PC-3 (cell line): ENCODE data around the gene CFTR. TPM values are rescaled to one million over a fixed set of nuclear protein-coding genes. Genes with fewer than 3 reads are reported as not detected.

Experiments
- ATAC-seq: fragments of 200-7000 bp; cut with Tn5 transposase; 2 replicates; pipeline ENCODE4 v1.9.1; 2020; ENCODE audit warnings: mild to moderate bottlenecking, moderate library complexity
- BruUV-seq: library from RNA; stranded (reverse); fragments of 400-500 nt; replicated peaks from 2 replicates; lab custom pipeline; 2021; lab: Mats Ljungman, UMichigan
- CTCF ChIA-PET: fragments of 300-600 bp; sonication (Branson Sonifier 250); formaldehyde crosslinking; loops from one replicate; lab custom pipeline; 2022; ENCODE audit warnings: antibody characterized with exemption; lab: Charles Lee
- POLR2A ChIA-PET: fragments of 300-600 bp; sonication (Branson Sonifier 250); formaldehyde crosslinking; loops from one replicate; lab custom pipeline; 2022; ENCODE audit warnings: antibody characterized with exemption; ENCODE audit not compliant: unreplicated experiment; lab: Charles Lee
- DNase-seq: peaks from one replicate; pipeline ENCODE4 v3.0.0-alpha.2; 2015
- H2AFZ ChIP-seq: fragments of 300-600 bp; sonication (generic); 2 replicates; pipeline ENCODE4 v1.6.0; 2016; ENCODE audit warnings: antibody characterized with exemption, low read length
- H3F3A ChIP-seq: fragments of 300-600 bp; sonication (generic); one replicate; pipeline ENCODE4 v1.6.0; 2017; ENCODE audit warnings: antibody characterized with exemption, low read length, control low read depth, mild to moderate bottlenecking; ENCODE audit not compliant: unreplicated experiment
- H3K27ac ChIP-seq: fragments of 300-600 bp; sonication (generic); 2 replicates; pipeline ENCODE4 v1.5.1; 2016; ENCODE audit warnings: mild to moderate bottlenecking, low read length
- H3K27me3 ChIP-seq: fragments of 300-600 bp; sonication (generic); 2 replicates; pipeline ENCODE4 v1.6.1; 2016; ENCODE audit warnings: low read length, mixed read lengths
- H3K36me3 ChIP-seq: fragments of 300-600 bp; sonication (generic); 2 replicates; pipeline ENCODE4 v1.6.1; 2016; ENCODE audit warnings: low read depth, mixed run types, low read length, mixed read lengths
- H3K4me1 ChIP-seq: fragments of 300-600 bp; sonication (generic); 2 replicates; pipeline ENCODE4 v1.5.1; 2016; ENCODE audit warnings: low read length; ENCODE audit not compliant: insufficient read depth
- H3K4me2 ChIP-seq: fragments of 300-600 bp; sonication (generic); 2 replicates; pipeline ENCODE4 v1.6.0; 2016; ENCODE audit warnings: low read length
- H3K4me3 ChIP-seq: fragments of 300-600 bp; sonication (generic); 2 replicates; pipeline ENCODE4 v1.5.1; 2016; ENCODE audit warnings: mild to moderate bottlenecking, low read length, mixed read lengths
- H3K79me2 ChIP-seq: fragments of 300-600 bp; sonication (generic); 2 replicates; pipeline ENCODE4 v1.6.1; 2017; ENCODE audit warnings: low read length, mixed read lengths
- H3K9ac ChIP-seq: fragments of 300-600 bp; sonication (generic); 2 replicates; pipeline ENCODE4 v1.6.0; 2016; ENCODE audit warnings: mild to moderate bottlenecking, low read length
- H3K9me2 ChIP-seq: fragments of 300-600 bp; sonication (generic); replicated peaks from 2 replicates; pipeline ENCODE4 v1.6.1; 2016; ENCODE audit warnings: mixed run types, low read length, mixed read lengths
- H3K9me3 ChIP-seq: fragments of 300-600 bp; sonication (generic); 2 replicates; pipeline ENCODE4 v1.6.1; 2016; ENCODE audit warnings: low read length, mixed read lengths
- H4K20me1 ChIP-seq: fragments of 300-600 bp; sonication (generic); 2 replicates; pipeline ENCODE4 v1.6.1; 2016; ENCODE audit warnings: low read length, mixed read lengths
- CTCF ChIP-seq: fragments of 300-600 bp; sonication (generic); conservative IDR thresholded peaks from 2 replicates; pipeline ENCODE4 v1.5.1; 2017; ENCODE audit warnings: antibody characterized with exemption, low read depth, mild to moderate bottlenecking, low read length
- EZH2 ChIP-seq: fragments of 300-600 bp; sonication (generic); IDR thresholded peaks from one replicate; pipeline ENCODE4 v1.6.1; 2017; ENCODE audit warnings: antibody characterized with exemption, mild to moderate bottlenecking, low read length; ENCODE audit not compliant: unreplicated experiment
- EZH2phosphoT487 ChIP-seq: fragments of 300-600 bp; sonication (generic); IDR thresholded peaks from 2 replicates; pipeline ENCODE4 v1.6.1; 2018; ENCODE audit warnings: mild to moderate bottlenecking, antibody characterized with exemption, low read length, borderline replicate concordance
- intact Hi-C: fragments of 100-400 bp; cut with micrococcal nuclease; formaldehyde crosslinking; loops from 2 replicates; pipeline ENCODE4 v1.9.0; 2023
- total RNA-seq: library from RNA; depleted of rRNA; stranded (reverse); fragments of >200 nt; gene quantifications from 2 replicates; pipeline ENCODE4 v1.2.3, GENCODE V29; 2014

Gene CFTR
- total RNA-seq, 1 experiment from 2014 or later = not detected

- H3K4me2 ChIP-seq = no peak overlapping the region
- intact Hi-C loops = no loop called here
- ATAC-seq (no peak), DNase-seq (no peak)
- ChIA-PET CTCF (no interaction called here), POLR2A (no interaction called here)
- no peak overlapping the region for H2AFZ ChIP-seq
- BruUV-seq = no TSS peak
- TF ChIP-seq EZH2 (no peak), EZH2phosphoT487 (no peak), CTCF (no peak)
- H3K4me3 ChIP-seq = no peak overlapping the region
- peaks cover 4% of the 10 kb centered on the region; the same call in 1 of the 2 replicates for H3K27me3 ChIP-seq
- no peaks in the 10 kb centered on the region for H4K20me1 ChIP-seq
- H3K27ac ChIP-seq = no peak overlapping the region
- no peak overlapping the region for H3K9ac ChIP-seq
- H3K9me3 ChIP-seq = no peaks in the 10 kb centered on the region
- no peaks in the 10 kb centered on the region for H3K9me2 ChIP-seq
- H3F3A ChIP-seq = no peaks in the 10 kb centered on the region
- no peaks in the 10 kb centered on the region for H3K4me1 ChIP-seq
- no peaks in the 10 kb centered on the region for H3K79me2 ChIP-seq
- no peaks in the 10 kb centered on the region for H3K36me3 ChIP-seq
These were observed 64.2 kb downstream of the CFTR start for GRCh38 chr7:117544061-117544460.

GRCh38 chr7:117548035-117548434, 68.2 kb downstream of the CFTR start:
- ATAC-seq (no peak), DNase-seq (no peak)
- Histone ChIP-seq H3K9ac (no peak overlapping the region), H3F3A (no peaks in the 10 kb centered on the region), H3K9me2 (no peaks in the 10 kb centered on the region), H3K4me3 (no peak overlapping the region), H3K36me3 (no peaks in the 10 kb centered on the region), H4K20me1 (no peaks in the 10 kb centered on the region), H3K4me2 (no peak overlapping the region), H3K9me3 (no peaks in the 10 kb centered on the region), H3K27me3 (peaks cover 4% of the 10 kb centered on the region; the same call in 1 of the 2 replicates), H2AFZ (no peak overlapping the region), H3K4me1 (no peaks in the 10 kb centered on the region), H3K79me2 (no peaks in the 10 kb centered on the region), H3K27ac (no peak overlapping the region)
- BruUV-seq = no TSS peak
- TF ChIP-seq CTCF (no peak), EZH2phosphoT487 (no peak), EZH2 (no peak)
- intact Hi-C loops = no loop called here
- POLR2A ChIA-PET = no interaction called here
- CTCF ChIA-PET = no interaction called here

GRCh38 chr7:117550625-117551024, 70.8 kb downstream of the CFTR start:
- Histone ChIP-seq H3K9me3 (no peaks in the 10 kb centered on the region), H3K27me3 (no peaks in the 10 kb centered on the region), H2AFZ (no peak overlapping the region), H3K27ac (no peak overlapping the region), H3K9ac (no peak overlapping the region), H3K36me3 (no peaks in the 10 kb centered on the region), H3K4me2 (no peak overlapping the region), H4K20me1 (no peaks in the 10 kb centered on the region), H3K4me1 (no peaks in the 10 kb centered on the region), H3F3A (no peaks in the 10 kb centered on the region), H3K9me2 (no peaks in the 10 kb centered on the region), H3K79me2 (no peaks in the 10 kb centered on the region), H3K4me3 (no peak overlapping the region)
- BruUV-seq = no TSS peak
- CTCF ChIA-PET = no interaction called here
- POLR2A ChIA-PET = no interaction called here
- ATAC-seq (no peak), DNase-seq (no peak)
- TF ChIP-seq EZH2 = no peak
- TF ChIP-seq EZH2phosphoT487 = no peak
- TF ChIP-seq CTCF = no peak
- intact Hi-C loops = no loop called here
